Activated CD4-positive, CD25-positive, alpha-beta regulatory T cell (primary cell): Measurements from ENCODE around the gene NCAPG2.
"Not testable (repeated sequence)": the region's sequence is repeated elsewhere in the genome, so short reads cannot be mapped to it uniquely, and the experiment has no call there.

Experiments used
- DNase-seq, 4 experiments: peaks; one replicate each; lab custom pipeline; 2025; lab: John Stamatoyannopoulos, UW

NCAPG2 gene

GRCh38 chr7:158706710-158707590 is 2.3 kb upstream of the NCAPG2 start:
- DNase-seq = no peak

GRCh38 chr7:158706273-158706704 is 1.7 kb upstream of the NCAPG2 start:
- DNase-seq = no peak

- no peak for DNase-seq
Measured at GRCh38 chr7:158705234-158705850, 738 bp upstream of the NCAPG2 start.

GRCh38 chr7:158703679-158704523 is 703 bp downstream of the NCAPG2 start:
- DNase-seq = not testable (repeated sequence)

- no peak for DNase-seq
Measured at GRCh38 chr7:158702944-158703343, 1.7 kb downstream of the NCAPG2 start.

- no peak for DNase-seq
Measured at GRCh38 chr7:158702196-158702595, 2.4 kb downstream of the NCAPG2 start.

- DNase-seq = no peak
Measured at GRCh38 chr7:158700008-158700407, 4.6 kb downstream of the NCAPG2 start.

- DNase-seq = no peak
Measured at GRCh38 chr7:158699341-158699740, 5.3 kb downstream of the NCAPG2 start.

- no peak for DNase-seq
Measured at GRCh38 chr7:158698657-158699195, 5.9 kb downstream of the NCAPG2 start.

- DNase-seq = not testable (repeated sequence)
Measured at GRCh38 chr7:158697597-158697996, 7.0 kb downstream of the NCAPG2 start.

- peak in 2 of 4 experiments; percentile 21 for DNase-seq
Measured at GRCh38 chr7:158695726-158696452, 8.7 kb downstream of the NCAPG2 start.

GRCh38 chr7:158695056-158695455 is 9.5 kb downstream of the NCAPG2 start:
- DNase-seq = no peak

GRCh38 chr7:158694650-158695049 is 10.0 kb downstream of the NCAPG2 start:
- DNase-seq = no peak

- DNase-seq = no peak
Measured at GRCh38 chr7:158689488-158689887, 15.1 kb downstream of the NCAPG2 start.

- DNase-seq = no peak
Measured at GRCh38 chr7:158687406-158687805, 17.2 kb downstream of the NCAPG2 start.

- no peak for DNase-seq
Measured at GRCh38 chr7:158685693-158686092, 18.9 kb downstream of the NCAPG2 start.

- no peak for DNase-seq
Measured at GRCh38 chr7:158684329-158684728, 20.3 kb downstream of the NCAPG2 start.

GRCh38 chr7:158683541-158683940 is 21.1 kb downstream of the NCAPG2 start:
- no peak for DNase-seq

GRCh38 chr7:158682456-158682855 is 22.1 kb downstream of the NCAPG2 start:
- DNase-seq = no peak

- no peak for DNase-seq
Measured at GRCh38 chr7:158680754-158681153, 23.9 kb downstream of the NCAPG2 start.

- no peak for DNase-seq
Measured at GRCh38 chr7:158676906-158677305, 27.7 kb downstream of the NCAPG2 start.
